ENCODE results near the gene KRT80.

Gene KRT80

DNA sequence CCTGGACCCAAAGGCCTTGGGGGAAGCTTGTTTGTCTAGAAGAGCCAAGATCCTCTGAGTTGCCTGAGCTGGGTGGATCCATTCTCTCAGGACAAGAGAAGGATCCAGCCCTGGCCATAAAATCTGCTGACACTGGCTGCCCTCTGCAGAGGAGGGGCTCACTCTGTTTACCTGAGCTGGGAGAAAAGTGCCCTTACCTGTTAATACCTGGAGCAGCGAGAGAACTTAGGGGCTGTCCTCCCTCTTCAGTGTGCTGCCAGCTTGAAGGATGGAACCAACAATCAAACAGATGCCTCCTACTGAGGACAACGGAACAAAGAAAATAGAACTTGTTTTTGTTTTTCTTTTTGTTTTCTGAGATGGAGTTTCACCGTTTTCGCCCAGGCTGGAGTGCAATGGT, 33.9 kb upstream of the KRT80 start:
- Histone ChIP-seq H3K27ac (ENCODE audit: low read depth, low read length) (no peak overlapping the region), H3K27me3 (ENCODE audit: control insufficient read depth in 1 of 2, insufficient read depth in 2 of 2, low read length in 2 of 2) (peaks cover 0 to 6% of the 10 kb centered on the region in 2 donors), H3K9ac (ENCODE audit: low read length) (no peak overlapping the region), H3K36me3 (ENCODE audit: insufficient read depth, low read length) (no peaks in the 10 kb centered on the region), H3K4me3 (ENCODE audit: low read depth in 1 of 2, low read length in 2 of 2) (no peak overlapping the region), H3K4me1 (ENCODE audit: insufficient read depth, low read length) (no peaks in the 10 kb centered on the region), H3K9me3 (ENCODE audit: low read length) (no peaks in the 10 kb centered on the region)

DNA sequence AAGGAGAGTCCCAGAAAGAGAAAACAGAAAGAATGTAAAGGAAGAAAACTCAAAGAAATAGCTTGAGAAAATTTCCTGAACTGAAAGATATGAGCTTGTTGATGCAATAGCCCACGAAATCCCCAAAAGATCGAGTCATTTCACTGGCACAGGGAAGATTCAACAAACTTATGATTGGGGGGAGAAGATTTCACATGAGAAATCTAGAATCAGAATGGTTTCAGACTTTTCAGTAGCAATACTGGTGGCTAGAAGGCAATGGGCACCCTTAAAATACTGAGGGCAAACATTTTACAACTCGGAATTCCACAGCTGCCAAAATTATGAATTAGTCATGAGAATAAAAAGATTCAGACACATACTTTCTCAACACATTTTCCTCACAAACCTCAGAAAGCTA, 32.3 kb upstream of the KRT80 start:
- Histone ChIP-seq H3K9me3 (ENCODE audit: low read length) (no peaks in the 10 kb centered on the region), H3K27me3 (ENCODE audit: control insufficient read depth in 1 of 2, insufficient read depth in 2 of 2, low read length in 2 of 2) (peaks cover 0 to 6% of the 10 kb centered on the region in 2 donors), H3K27ac (ENCODE audit: low read depth, low read length) (no peak overlapping the region), H3K9ac (ENCODE audit: low read length) (no peak overlapping the region), H3K4me3 (ENCODE audit: low read depth in 1 of 2, low read length in 2 of 2) (no peak overlapping the region), H3K36me3 (ENCODE audit: insufficient read depth, low read length) (no peaks in the 10 kb centered on the region), H3K4me1 (ENCODE audit: insufficient read depth, low read length) (no peaks in the 10 kb centered on the region)

DNA sequence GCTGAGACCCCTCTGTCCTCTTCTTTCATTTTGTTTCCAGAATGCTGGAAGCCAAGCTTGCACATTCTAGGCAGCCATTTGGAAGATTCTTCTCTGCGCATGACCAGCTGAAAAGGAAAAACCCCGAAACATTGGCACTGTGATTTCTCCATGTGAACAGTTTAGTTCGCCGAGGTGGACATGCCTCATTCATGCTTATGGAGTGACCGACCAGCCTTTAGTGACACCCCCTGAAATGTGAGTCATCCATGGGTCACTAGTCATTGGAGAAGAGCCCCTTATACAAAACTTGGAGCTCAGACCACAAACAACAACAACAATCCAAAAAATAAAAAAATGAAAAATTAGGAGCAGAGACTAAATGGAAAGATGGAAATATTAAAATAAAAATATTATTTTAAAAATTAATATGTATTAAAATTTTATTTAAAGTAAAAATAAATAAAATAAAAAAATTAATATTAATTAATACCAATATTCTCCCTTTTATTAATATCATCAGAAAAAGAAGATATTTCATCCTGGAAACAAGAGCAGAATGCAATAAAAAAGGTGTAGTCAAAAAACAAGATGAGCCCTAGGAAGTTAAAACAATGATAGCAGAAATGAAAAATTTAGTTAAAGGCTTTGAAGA, 31.7 kb upstream of the KRT80 start:
- Histone ChIP-seq H3K4me3 (ENCODE audit: low read depth in 1 of 2, low read length in 2 of 2) (no peak overlapping the region), H3K9me3 (ENCODE audit: low read length) (no peaks in the 10 kb centered on the region), H3K36me3 (ENCODE audit: insufficient read depth, low read length) (no peaks in the 10 kb centered on the region), H3K9ac (ENCODE audit: low read length) (no peak overlapping the region), H3K4me1 (ENCODE audit: insufficient read depth, low read length) (no peaks in the 10 kb centered on the region), H3K27ac (ENCODE audit: low read depth, low read length) (no peak overlapping the region), H3K27me3 (ENCODE audit: control insufficient read depth in 1 of 2, insufficient read depth in 2 of 2, low read length in 2 of 2) (peaks cover 0 to 6% of the 10 kb centered on the region in 2 donors)

DNA sequence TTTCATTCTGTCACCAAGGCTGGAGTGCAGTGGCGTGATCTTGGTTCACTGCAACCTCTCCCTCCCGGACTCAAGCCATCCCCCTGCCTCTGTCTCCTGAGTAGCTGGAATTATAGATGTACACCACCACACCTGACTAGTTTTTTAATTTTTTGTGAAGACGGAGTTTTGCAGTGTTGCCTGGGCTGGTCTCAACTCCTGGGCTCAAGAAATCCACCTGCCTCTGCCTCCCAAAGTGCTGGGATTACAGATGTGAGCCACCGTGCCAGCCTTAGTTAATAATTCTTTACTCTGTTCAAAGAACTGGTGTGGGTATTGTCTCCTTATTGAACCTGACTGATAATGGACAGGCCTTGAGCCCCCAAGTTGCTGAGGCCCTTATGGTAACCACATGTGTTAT, 30.9 kb upstream of the KRT80 start:
- H3K27ac ChIP-seq (ENCODE audit: low read depth, low read length): no peak overlapping the region
- H3K9ac ChIP-seq (ENCODE audit: low read length): no peak overlapping the region
- no peaks in the 10 kb centered on the region for H3K36me3 ChIP-seq (ENCODE audit: insufficient read depth, low read length)
- H3K9me3 ChIP-seq (ENCODE audit: low read length): no peaks in the 10 kb centered on the region
- H3K4me3 ChIP-seq (ENCODE audit: low read depth in 1 of 2, low read length in 2 of 2): no peak overlapping the region
- H3K4me1 ChIP-seq (ENCODE audit: insufficient read depth, low read length): no peaks in the 10 kb centered on the region
- H3K27me3 ChIP-seq (ENCODE audit: control insufficient read depth in 1 of 2, insufficient read depth in 2 of 2, low read length in 2 of 2): peaks cover 0 to 6% of the 10 kb centered on the region in 2 donors

DNA sequence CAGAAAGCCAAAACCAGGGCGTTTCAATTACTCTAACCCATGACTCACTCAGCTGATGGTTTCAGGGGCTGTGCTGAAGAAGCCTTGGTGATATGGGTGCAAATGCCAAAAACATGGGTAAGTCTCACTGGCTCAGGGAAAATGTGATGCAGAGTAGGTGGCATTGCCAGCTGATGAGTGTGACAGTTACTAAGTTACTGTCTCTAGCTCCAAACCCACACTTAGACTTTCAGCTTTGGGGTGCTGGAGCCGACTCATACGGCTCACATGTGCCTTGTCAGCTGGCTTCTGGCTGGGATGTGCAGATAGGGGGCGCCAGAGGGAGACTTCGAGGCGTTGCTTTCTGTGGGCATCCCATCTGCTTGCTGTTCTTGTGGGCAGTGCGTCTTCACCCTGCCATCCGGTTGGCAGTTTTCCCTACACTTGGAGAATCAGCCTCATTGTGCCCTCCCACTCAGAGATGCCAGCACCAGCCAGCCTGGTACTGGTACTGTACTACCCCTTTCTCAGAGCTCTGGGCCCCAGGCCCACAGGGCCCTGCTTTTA, 30.2 kb upstream of the KRT80 start:
- Histone ChIP-seq H3K27me3 (ENCODE audit: control insufficient read depth in 1 of 2, insufficient read depth in 2 of 2, low read length in 2 of 2) (peaks cover 0 to 6% of the 10 kb centered on the region in 2 donors), H3K9ac (ENCODE audit: low read length) (no peak overlapping the region), H3K27ac (ENCODE audit: low read depth, low read length) (no peak overlapping the region), H3K4me3 (ENCODE audit: low read depth in 1 of 2, low read length in 2 of 2) (no peak overlapping the region), H3K4me1 (ENCODE audit: insufficient read depth, low read length) (no peaks in the 10 kb centered on the region), H3K9me3 (ENCODE audit: low read length) (no peaks in the 10 kb centered on the region), H3K36me3 (ENCODE audit: insufficient read depth, low read length) (no peaks in the 10 kb centered on the region)

DNA sequence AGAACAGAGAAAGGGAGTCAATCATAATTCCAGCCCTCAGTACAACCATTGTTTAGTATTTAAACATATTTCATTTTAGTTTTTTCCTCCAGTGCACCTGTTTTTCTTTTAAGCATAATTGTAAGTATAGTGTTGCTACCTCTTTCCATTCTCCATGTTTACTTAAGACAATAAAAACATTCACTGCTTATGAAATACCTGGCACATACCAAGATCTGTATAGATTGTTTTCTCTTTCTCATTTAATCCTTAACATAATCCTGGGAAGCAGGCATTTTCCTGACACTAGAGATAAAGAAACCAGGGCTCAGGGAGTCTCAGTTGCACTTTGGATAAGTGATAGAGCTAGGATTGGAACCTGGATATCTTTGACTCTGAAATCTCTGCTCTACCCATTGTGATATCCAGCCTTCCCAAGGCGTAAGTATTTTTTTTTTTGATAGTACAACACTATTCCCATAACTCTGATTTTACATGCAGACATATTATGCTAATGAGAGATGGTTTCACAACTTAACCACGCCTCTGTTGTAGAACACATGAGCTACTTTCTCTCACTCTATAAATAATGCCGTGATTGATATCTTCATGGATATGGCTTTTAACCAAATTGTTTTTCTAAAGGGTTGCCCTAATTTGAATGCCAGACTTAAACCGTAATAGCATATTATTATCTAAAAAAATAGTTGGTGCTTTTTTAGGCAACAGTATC, 29.4 kb upstream of the KRT80 start:
- H3K4me1 ChIP-seq (ENCODE audit: insufficient read depth, low read length): no peaks in the 10 kb centered on the region

DNA sequence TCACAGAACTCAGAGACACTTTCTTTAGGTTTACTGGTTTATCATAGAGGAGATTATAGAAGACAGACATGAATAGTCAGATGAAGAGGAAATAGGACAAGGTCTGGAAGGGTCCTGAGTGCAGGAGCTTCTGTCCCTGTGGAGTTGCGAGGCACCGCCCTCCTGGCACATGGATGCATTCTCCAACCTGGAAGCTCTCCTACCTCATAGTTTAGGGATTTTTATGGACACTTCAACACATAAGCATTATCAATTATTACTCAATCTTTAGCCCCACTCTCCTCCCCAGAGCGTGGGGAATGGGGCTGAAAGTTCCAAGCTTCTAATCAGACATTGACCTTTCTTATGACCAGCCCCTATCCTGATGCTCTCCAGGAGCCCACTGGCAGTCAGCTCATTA, 28.7 kb upstream of the KRT80 start:
- no peaks in the 10 kb centered on the region for H3K36me3 ChIP-seq (ENCODE audit: insufficient read depth, low read length)
- H3K27ac ChIP-seq (ENCODE audit: low read depth, low read length): no peak overlapping the region
- no peak overlapping the region for H3K9ac ChIP-seq (ENCODE audit: low read length)
- H3K4me1 ChIP-seq (ENCODE audit: insufficient read depth, low read length): no peaks in the 10 kb centered on the region
- peaks cover 0 to 6% of the 10 kb centered on the region in 2 donors for H3K27me3 ChIP-seq (ENCODE audit: control insufficient read depth in 1 of 2, insufficient read depth in 2 of 2, low read length in 2 of 2)
- no peaks in the 10 kb centered on the region for H3K9me3 ChIP-seq (ENCODE audit: low read length)
- no peak overlapping the region for H3K4me3 ChIP-seq (ENCODE audit: low read depth in 1 of 2, low read length in 2 of 2)

More for the DNA sequence above, 29.4 kb upstream of the KRT80 start:
- peaks cover 0 to 6% of the 10 kb centered on the region in 2 donors for H3K27me3 ChIP-seq (ENCODE audit: control insufficient read depth in 1 of 2, insufficient read depth in 2 of 2, low read length in 2 of 2)
- no peak overlapping the region for H3K27ac ChIP-seq (ENCODE audit: low read depth, low read length)
- H3K9ac ChIP-seq (ENCODE audit: low read length): no peak overlapping the region
- no peaks in the 10 kb centered on the region for H3K36me3 ChIP-seq (ENCODE audit: insufficient read depth, low read length)
- H3K9me3 ChIP-seq (ENCODE audit: low read length): no peaks in the 10 kb centered on the region
- no peak overlapping the region for H3K4me3 ChIP-seq (ENCODE audit: low read depth in 1 of 2, low read length in 2 of 2)

DNA sequence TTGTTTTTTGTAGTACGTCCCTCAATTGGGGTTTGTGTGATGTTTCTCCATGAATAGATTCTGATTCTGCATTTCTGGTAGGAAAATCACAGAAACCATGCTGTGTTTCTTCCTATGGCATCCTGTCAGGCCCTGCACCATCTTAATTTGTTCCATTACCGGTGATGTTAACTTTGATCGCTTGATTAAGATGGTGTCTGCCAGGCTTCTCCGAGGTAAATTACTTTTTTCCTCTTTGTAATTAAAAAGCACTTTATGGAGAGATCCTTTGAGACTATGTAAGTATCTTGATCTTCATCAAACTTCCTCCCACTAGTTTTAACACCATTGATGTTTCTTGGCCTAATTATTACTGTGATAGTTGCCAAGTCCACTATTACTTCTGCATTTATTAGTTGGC, 26.2 kb upstream of the KRT80 start:
- H3K27ac ChIP-seq (ENCODE audit: low read depth, low read length): no peak overlapping the region
- no peaks in the 10 kb centered on the region for H3K4me1 ChIP-seq (ENCODE audit: insufficient read depth, low read length)
- no peak overlapping the region for H3K4me3 ChIP-seq (ENCODE audit: low read depth in 1 of 2, low read length in 2 of 2)
- no peak overlapping the region for H3K9ac ChIP-seq (ENCODE audit: low read length)
- peaks cover 0 to 6% of the 10 kb centered on the region in 2 donors for H3K27me3 ChIP-seq (ENCODE audit: control insufficient read depth in 1 of 2, insufficient read depth in 2 of 2, low read length in 2 of 2)
- no peaks in the 10 kb centered on the region for H3K9me3 ChIP-seq (ENCODE audit: low read length)
- no peaks in the 10 kb centered on the region for H3K36me3 ChIP-seq (ENCODE audit: insufficient read depth, low read length)

DNA sequence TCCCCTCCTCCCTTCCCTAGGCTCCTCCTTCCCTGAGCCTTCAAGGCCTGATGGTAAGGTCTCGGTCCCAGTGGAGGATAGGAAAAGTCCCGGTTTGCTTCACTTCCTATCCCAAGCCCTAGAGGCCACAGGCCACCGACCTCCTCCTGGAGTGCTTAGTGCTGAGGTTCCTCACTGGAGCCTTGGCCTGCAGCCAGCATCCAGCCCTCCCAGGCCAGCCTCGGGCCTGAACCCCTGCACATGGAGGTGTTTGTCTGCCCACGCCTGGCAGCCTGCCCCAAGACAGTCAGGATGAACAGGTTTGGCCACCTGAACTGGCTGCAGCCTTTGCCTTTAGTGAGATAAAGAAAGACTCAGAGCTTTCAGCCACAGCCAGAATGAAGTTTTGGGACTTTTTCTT, 25.4 kb upstream of the KRT80 start:
- no peak overlapping the region for H3K9ac ChIP-seq (ENCODE audit: low read length)
- peaks cover 0 to 6% of the 10 kb centered on the region in 2 donors for H3K27me3 ChIP-seq (ENCODE audit: control insufficient read depth in 1 of 2, insufficient read depth in 2 of 2, low read length in 2 of 2)
- no peak overlapping the region for H3K4me3 ChIP-seq (ENCODE audit: low read depth in 1 of 2, low read length in 2 of 2)
- H3K36me3 ChIP-seq (ENCODE audit: insufficient read depth, low read length): no peaks in the 10 kb centered on the region
- H3K9me3 ChIP-seq (ENCODE audit: low read length): no peaks in the 10 kb centered on the region
- no peak overlapping the region for H3K27ac ChIP-seq (ENCODE audit: low read depth, low read length)
- no peaks in the 10 kb centered on the region for H3K4me1 ChIP-seq (ENCODE audit: insufficient read depth, low read length)

DNA sequence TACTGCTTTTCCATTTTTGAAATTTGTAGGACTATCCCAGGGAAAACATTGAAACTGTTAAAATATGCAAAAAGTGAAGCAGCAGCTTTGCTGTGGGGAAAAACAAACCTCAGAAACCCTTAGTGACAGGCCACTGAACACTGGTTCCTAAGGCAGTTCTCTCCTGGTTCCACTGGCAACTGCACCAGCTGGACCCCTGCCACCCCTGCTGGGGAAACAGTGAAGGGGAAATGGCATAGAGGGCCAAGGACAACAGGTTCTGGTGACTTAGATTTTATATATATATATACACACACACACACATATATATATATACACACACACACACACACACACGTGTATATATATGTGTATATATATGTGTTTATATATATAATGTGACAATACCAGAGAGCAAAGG, 25.0 kb upstream of the KRT80 start:
- H3K4me3 ChIP-seq (ENCODE audit: low read depth in 1 of 2, low read length in 2 of 2): no peak overlapping the region
- H3K27ac ChIP-seq (ENCODE audit: low read depth, low read length): no peak overlapping the region
- H3K9me3 ChIP-seq (ENCODE audit: low read length): no peaks in the 10 kb centered on the region
- no peak overlapping the region for H3K9ac ChIP-seq (ENCODE audit: low read length)
- no peaks in the 10 kb centered on the region for H3K4me1 ChIP-seq (ENCODE audit: insufficient read depth, low read length)
- H3K36me3 ChIP-seq (ENCODE audit: insufficient read depth, low read length): no peaks in the 10 kb centered on the region
- H3K27me3 ChIP-seq (ENCODE audit: control insufficient read depth in 1 of 2, insufficient read depth in 2 of 2, low read length in 2 of 2): peaks cover 0 to 2% of the 10 kb centered on the region in 2 donors

DNA sequence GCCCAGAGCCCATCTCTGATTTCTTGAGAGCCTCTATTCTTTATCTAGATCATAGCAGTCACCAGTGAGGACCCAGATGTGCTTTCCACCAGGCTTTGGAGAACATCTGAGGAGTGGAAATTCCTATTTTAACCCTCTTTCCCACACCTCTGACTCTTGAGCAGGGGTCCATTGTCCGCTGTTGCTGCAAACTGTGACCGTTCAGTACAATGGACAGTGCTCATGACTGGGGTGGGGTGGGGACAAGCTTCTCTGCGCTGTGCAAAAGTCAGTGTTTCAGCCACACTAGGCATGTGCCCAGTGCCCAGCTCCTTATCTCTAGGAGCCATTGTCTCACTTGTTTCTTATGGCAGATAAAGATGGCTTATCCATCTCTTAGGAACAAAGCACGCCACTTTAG, 24.3 kb upstream of the KRT80 start:
- Histone ChIP-seq H3K36me3 (ENCODE audit: insufficient read depth, low read length) (no peaks in the 10 kb centered on the region), H3K27me3 (ENCODE audit: control insufficient read depth in 1 of 2, insufficient read depth in 2 of 2, low read length in 2 of 2) (no peaks in the 10 kb centered on the region), H3K9ac (ENCODE audit: low read length) (no peak overlapping the region), H3K9me3 (ENCODE audit: low read length) (no peaks in the 10 kb centered on the region), H3K4me1 (ENCODE audit: insufficient read depth, low read length) (no peaks in the 10 kb centered on the region), H3K27ac (ENCODE audit: low read depth, low read length) (no peak overlapping the region), H3K4me3 (ENCODE audit: low read depth in 1 of 2, low read length in 2 of 2) (no peak overlapping the region)
